Cardiac fibroblast (primary cell): ENCODE results near the gene RASSF1.

Experiments
- DNase-seq, 2 donors: peaks; one replicate each; pipeline versions ENCODE4 v3.0.0 to v3.0.0-alpha.2; 2010; ENCODE audit warnings: low read depth in 2 of 2
- H3K4me3 ChIP-seq, 2 donors: replicated peaks in 1 of 2; 1 replicate in 1 of 2; 2 replicates in 1 of 2; pipeline ENCODE4 v1.5.1; 2011; ENCODE audit warnings: low read depth in 2 of 2, low read length in 2 of 2, mild to moderate bottlenecking in 2 of 2, moderate library complexity in 1 of 2
- TF ChIP-seq, protein P1 (sequence below): IDR thresholded peaks from one replicate; pipeline ENCODE4 v1.5.1; 2011; ENCODE audit warnings: low read depth, mild to moderate bottlenecking, low read length, inconsistent platforms

RASSF1 gene

DNA sequence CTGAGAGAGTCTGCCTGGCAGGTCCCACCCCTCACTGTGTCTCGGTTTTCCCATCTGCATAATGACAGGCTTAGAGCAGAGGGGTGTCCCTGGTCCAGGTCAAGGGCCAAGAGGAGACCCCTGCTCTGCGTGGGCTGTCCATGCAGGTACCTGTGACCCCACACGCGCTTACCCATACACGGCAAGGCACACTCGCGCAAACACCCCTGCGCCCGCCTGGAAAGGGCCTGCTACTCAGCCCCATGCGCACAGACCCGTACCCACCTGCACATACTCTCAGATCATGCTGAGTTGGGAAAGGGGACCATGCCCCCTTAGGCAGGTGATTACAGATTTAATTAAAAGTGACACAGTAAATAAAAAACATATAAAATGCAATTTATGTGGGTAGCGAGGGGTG, 42.1 kb upstream of the RASSF1 start:
- TF ChIP-seq, protein P1, sequence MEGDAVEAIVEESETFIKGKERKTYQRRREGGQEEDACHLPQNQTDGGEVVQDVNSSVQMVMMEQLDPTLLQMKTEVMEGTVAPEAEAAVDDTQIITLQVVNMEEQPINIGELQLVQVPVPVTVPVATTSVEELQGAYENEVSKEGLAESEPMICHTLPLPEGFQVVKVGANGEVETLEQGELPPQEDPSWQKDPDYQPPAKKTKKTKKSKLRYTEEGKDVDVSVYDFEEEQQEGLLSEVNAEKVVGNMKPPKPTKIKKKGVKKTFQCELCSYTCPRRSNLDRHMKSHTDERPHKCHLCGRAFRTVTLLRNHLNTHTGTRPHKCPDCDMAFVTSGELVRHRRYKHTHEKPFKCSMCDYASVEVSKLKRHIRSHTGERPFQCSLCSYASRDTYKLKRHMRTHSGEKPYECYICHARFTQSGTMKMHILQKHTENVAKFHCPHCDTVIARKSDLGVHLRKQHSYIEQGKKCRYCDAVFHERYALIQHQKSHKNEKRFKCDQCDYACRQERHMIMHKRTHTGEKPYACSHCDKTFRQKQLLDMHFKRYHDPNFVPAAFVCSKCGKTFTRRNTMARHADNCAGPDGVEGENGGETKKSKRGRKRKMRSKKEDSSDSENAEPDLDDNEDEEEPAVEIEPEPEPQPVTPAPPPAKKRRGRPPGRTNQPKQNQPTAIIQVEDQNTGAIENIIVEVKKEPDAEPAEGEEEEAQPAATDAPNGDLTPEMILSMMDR: no peak
- DNase-seq: no peak
- no peak overlapping the region for H3K4me3 ChIP-seq

- TF ChIP-seq, protein P1: no peak
- no peak for DNase-seq
- no peak overlapping the region for H3K4me3 ChIP-seq
These were observed 40.7 kb upstream of the RASSF1 start for GRCh38 chr3:50381383-50381782.

- TF ChIP-seq, protein P1: no peak
- no peak for DNase-seq
- H3K4me3 ChIP-seq: no peak overlapping the region
These were observed 39.9 kb upstream of the RASSF1 start for GRCh38 chr3:50380405-50381085.

DNA sequence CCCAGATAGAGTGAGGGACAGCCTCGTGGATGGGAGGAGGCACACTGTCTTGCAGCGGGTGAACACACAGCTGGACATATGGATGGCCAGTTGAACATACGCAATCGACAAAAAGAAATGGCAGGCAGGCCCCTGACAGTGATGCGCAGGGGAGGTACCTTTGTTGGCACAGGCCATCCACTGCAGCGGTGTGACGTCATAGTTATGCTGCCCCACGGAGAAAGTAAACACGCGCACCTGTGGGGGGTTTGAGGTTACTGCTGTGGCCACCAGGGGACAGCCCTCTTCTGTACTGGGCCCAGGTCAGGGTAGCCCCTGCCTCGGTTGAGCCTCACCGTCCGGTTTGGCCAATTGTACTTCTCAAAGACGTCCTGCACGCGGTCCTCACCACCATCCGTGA, 38.1 kb upstream of the RASSF1 start:
- no peak overlapping the region for H3K4me3 ChIP-seq
- TF ChIP-seq, protein P1: no peak
- DNase-seq: no peak

- TF ChIP-seq, protein P1: no peak
- DNase-seq: no peak
- no peak overlapping the region for H3K4me3 ChIP-seq
These were observed 37.4 kb upstream of the RASSF1 start for GRCh38 chr3:50378024-50378423.

DNA sequence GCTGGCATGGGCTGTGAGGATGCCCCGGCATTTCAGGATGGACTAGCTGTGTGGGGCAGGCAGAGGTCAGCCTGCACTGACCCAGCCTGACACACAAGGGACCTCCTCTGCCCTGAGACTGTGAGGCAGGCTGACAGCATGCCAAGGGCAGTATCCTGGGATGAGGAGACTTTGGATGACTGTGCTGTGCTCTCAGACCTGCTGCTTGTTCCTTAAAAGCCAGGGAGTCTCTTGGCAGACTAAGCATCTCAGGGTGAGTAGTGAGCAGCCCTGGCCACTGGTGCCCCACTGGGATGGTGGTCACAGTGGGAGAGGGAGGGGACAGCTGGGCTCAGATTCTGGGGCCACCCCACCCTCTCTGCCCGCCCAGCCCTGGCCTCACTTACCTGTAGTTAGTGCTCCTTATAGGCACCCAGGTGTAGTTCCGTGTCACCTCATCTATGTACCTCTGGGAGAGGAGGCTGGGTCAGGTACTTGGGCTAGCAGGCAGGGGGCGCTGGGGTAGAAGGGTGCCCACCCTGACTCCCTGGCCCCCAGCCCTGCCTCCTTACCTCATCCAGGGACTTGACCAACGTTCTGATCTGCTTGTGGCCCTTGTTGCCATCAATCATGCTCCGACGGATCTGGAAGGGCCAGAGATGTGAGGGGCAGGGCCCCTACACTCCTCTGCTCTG, 34.8 kb upstream of the RASSF1 start:
- DNase-seq: no peak
- TF ChIP-seq, protein P1: no peak
- H3K4me3 ChIP-seq: no peak overlapping the region
